Measurements from ENCODE around the gene UPK2. TPM values are rescaled to one million over a fixed set of nuclear protein-coding genes. Genes with fewer than 3 reads are reported as not detected.

The UPK2 gene
- not detected in 2 replicates for total RNA-seq

DNA sequence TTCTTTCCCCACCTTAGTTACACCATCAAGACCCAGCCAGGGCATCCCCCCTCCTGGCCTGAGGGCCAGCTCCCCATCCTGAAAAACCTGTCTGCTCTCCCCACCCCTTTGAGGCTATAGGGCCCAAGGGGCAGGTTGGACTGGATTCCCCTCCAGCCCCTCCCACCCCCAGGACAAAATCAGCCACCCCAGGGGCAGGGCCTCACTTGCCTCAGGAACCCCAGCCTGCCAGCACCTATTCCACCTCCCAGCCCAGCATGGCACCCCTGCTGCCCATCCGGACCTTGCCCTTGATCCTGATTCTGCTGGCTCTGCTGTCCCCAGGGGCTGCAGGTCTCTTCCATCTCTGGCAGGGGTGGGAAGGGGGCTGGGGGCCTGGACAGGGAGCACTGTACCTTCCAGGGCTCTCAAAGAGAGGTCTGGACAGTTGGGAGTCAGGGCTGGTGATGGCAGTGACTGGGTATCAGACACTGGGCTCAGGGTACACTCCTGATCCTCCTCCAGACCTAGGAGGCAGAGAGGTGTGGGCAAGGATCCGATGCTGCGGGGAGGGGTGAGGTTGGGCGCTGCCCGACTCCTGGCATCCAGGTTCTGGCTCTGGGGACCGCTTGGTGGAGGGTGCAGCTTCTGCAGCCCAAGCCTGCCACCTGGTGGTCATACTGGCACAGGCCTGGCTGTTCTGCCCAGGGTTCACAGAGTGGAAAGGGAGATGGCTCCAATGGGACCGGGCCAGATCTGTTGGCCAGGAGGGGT lies at the start of gene UPK2:
Gene UPK2, plus strand, starts transcription at position 205 of the 753 bp plus-strand sequence. Its CDS starts 53 bp downstream, at position 258.

DNA sequence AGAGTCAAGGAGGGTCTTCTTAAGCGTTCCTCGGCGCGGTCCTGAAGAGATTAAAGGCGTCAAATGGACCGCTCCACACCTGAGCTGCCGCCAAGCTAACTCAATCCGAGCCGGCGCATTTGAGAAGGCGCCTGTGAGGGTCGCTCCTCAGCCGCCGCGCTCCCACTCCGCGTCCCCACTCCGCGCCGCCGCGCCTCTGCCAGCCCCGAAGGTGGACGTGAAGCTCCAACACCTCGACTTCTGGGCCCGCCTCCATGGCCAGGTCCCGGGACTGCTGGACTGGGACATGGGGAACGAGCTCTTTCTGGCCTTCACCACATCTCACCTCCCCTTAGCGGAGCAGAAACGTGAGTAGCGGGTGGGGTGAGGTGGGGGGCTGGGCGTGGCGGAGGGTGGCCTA lies 15.5 kb downstream of the UPK2 start, which contains the start of gene FOXR1:
Gene FOXR1, plus strand, starts transcription at position 116 of the 400 bp plus-strand sequence. Its CDS starts 171 bp downstream, at position 287.

DNA sequence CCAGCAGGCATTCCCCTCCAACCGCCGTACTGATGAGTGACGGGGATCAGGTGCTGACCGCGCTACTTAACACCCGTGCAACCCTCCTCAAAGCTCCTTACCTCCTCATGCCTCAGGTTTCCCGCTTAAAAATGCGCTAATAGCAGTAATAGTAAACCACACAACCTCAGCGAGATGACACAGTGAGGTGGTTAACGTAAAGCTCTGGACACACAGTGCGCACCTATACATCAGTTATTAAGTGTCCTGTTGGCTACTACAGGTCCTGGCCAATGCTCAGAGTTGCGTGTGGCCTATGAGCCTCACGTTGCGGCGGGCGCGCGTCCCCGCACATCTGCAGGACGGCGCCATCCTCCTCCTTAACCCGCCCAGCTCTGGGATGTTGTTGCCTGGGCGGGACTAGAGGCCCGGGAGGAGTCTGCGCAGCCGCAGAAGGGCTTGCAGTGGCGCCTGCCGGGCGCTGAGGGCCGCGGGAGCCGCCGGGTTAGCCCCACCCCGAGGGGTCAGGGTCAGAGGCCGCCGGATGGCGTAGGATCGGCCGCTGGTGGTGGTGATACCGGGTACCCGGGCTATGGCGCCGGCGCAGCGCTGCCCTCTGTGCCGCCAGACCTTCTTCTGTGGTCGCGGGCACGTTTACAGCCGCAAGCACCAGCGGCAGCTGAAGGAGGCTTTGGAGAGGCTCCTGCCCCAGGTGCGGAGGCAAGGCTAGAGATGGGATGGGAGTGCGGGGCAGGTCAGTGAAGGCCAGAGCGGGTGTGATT lies 41.7 kb downstream of the UPK2 start, which contains the start of gene CENATAC:
Gene CENATAC, plus strand, starts transcription at position 512 of the 761 bp plus-strand sequence. Its CDS starts 60 bp downstream, at position 572.

Other genes starting within 250 kb of the UPK2 start
- gene DDX6, start 165.1 kb upstream of the UPK2 start, total RNA-seq = 44.9 and 48.8 TPM in 2 replicates
- gene CXCR5, start 72.4 kb upstream of the UPK2 start, total RNA-seq = not detected in 2 replicates
- 21.0 and 21.4 TPM in 2 replicates for gene BCL9L, start 30.4 kb upstream of the UPK2 start, total RNA-seq
- gene FOXR1, start 15.5 kb downstream of the UPK2 start, total RNA-seq = not detected in 2 replicates
- 7.1 and 7.9 TPM in 2 replicates for gene CENATAC, start 41.8 kb downstream of the UPK2 start, total RNA-seq
- gene RPS25, start 62.0 kb downstream of the UPK2 start, total RNA-seq = 1,361 and 1,484 TPM in 2 replicates
- gene TRAPPC4, start 62.5 kb downstream of the UPK2 start, total RNA-seq = 82.4 and 102 TPM in 2 replicates
- 20.8 and 24.1 TPM in 2 replicates for gene SLC37A4, start 74.6 kb downstream of the UPK2 start, total RNA-seq
- gene HYOU1, start 100.9 kb downstream of the UPK2 start, total RNA-seq = 70.6 and 75.7 TPM in 2 replicates
- 24.2 and 26.5 TPM in 2 replicates for gene VPS11, start 111.5 kb downstream of the UPK2 start, total RNA-seq
- 26.2 and 35.4 TPM in 2 replicates for gene HMBS, start 128.6 kb downstream of the UPK2 start, total RNA-seq
- gene DPAGT1, start 145.6 kb downstream of the UPK2 start, total RNA-seq = 34.1 and 40.0 TPM in 2 replicates
- 6.1 and 7.9 TPM in 2 replicates for gene C2CD2L, start 151.0 kb downstream of the UPK2 start, total RNA-seq
- 11.8 and 12.0 TPM in 2 replicates for gene HINFP, start 165.3 kb downstream of the UPK2 start, total RNA-seq
- 0.15 and 0.34 TPM in 2 replicates for gene ABCG4, start 192.8 kb downstream of the UPK2 start, total RNA-seq
- 13.5 and 15.1 TPM in 2 replicates for gene NLRX1, start 212.4 kb downstream of the UPK2 start, total RNA-seq
- gene NHERF4, start 229.2 kb downstream of the UPK2 start, total RNA-seq = not detected in 2 replicates

Measured in bronchus fibroblast of lung (primary cell).